SKM-1 (cell line): Measurements from ENCODE around the gene STIM1.
"Not testable (repeated sequence)": the region's sequence is repeated elsewhere in the genome, so short reads cannot be mapped to it uniquely, and the experiment has no call there.

Experiments used
- DNase-seq: peaks from one replicate; lab custom pipeline; 2025; ENCODE audit not compliant: unreplicated experiment; lab: John Stamatoyannopoulos, UW

Gene STIM1

GRCh38 chr11:4094348-4095291 is 239.2 kb downstream of the STIM1 start, which contains the start of gene RRM1:
RRM1 (plus strand) TSS chr11:4094799; CDS start chr11:4095013, 214 bp downstream.
- peak; percentile 83 for DNase-seq

GRCh38 chr11:4095509-4096230 is 240.2 kb downstream of the STIM1 start:
- no peak for DNase-seq

- no peak for DNase-seq
Observed at GRCh38 chr11:4098026-4098621, 242.7 kb downstream of the STIM1 start.

- no peak for DNase-seq
Observed at GRCh38 chr11:4102711-4103110, 247.2 kb downstream of the STIM1 start.

- no peak for DNase-seq
Observed at GRCh38 chr11:4103269-4103668, 247.8 kb downstream of the STIM1 start.

GRCh38 chr11:4105916-4106315 is 250.5 kb downstream of the STIM1 start:
- no peak for DNase-seq

GRCh38 chr11:4111834-4112233 is 256.4 kb downstream of the STIM1 start:
- DNase-seq = no peak

GRCh38 chr11:4115128-4115527 is 259.7 kb downstream of the STIM1 start:
- no peak for DNase-seq

GRCh38 chr11:4118107-4118506 is 262.6 kb downstream of the STIM1 start:
- DNase-seq = no peak

GRCh38 chr11:4123218-4123617 is 267.8 kb downstream of the STIM1 start:
- no peak for DNase-seq

- DNase-seq = no peak
Observed at GRCh38 chr11:4125141-4125540, 269.7 kb downstream of the STIM1 start.

- no peak for DNase-seq
Observed at GRCh38 chr11:4127357-4127756, 271.9 kb downstream of the STIM1 start.

GRCh38 chr11:4130219-4130618 is 274.8 kb downstream of the STIM1 start:
- not testable (repeated sequence) for DNase-seq

- no peak for DNase-seq
Observed at GRCh38 chr11:4134806-4135205, 279.3 kb downstream of the STIM1 start.

- no peak for DNase-seq
Observed at GRCh38 chr11:4138497-4138896, 283.0 kb downstream of the STIM1 start.

GRCh38 chr11:4140067-4140636 is 284.7 kb downstream of the STIM1 start:
- no peak for DNase-seq
